Stimulated activated CD4-positive, alpha-beta T cell treated with anti-CD3 and anti-CD28 coated beads, Interleukin-12 subunit alpha, Interleukin-12 subunit beta, amount 100 ng/mL, for 4 hours (primary cell): ENCODE measurements around the gene NOX5.
"Not testable (repeated sequence)": the region's sequence is repeated elsewhere in the genome, so short reads cannot be mapped to it uniquely, and the experiment has no call there.

ENCODE experiments used
- DNase-seq: peaks from one replicate; pipeline ENCODE4 v3.0.0-alpha.2; 2020

The NOX5 gene, protein sequence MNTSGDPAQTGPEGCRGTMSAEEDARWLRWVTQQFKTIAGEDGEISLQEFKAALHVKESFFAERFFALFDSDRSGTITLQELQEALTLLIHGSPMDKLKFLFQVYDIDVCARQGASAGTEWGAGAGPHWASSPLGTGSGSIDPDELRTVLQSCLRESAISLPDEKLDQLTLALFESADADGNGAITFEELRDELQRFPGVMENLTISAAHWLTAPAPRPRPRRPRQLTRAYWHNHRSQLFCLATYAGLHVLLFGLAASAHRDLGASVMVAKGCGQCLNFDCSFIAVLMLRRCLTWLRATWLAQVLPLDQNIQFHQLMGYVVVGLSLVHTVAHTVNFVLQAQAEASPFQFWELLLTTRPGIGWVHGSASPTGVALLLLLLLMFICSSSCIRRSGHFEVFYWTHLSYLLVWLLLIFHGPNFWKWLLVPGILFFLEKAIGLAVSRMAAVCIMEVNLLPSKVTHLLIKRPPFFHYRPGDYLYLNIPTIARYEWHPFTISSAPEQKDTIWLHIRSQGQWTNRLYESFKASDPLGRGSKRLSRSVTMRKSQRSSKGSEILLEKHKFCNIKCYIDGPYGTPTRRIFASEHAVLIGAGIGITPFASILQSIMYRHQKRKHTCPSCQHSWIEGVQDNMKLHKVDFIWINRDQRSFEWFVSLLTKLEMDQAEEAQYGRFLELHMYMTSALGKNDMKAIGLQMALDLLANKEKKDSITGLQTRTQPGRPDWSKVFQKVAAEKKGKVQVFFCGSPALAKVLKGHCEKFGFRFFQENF

DNA sequence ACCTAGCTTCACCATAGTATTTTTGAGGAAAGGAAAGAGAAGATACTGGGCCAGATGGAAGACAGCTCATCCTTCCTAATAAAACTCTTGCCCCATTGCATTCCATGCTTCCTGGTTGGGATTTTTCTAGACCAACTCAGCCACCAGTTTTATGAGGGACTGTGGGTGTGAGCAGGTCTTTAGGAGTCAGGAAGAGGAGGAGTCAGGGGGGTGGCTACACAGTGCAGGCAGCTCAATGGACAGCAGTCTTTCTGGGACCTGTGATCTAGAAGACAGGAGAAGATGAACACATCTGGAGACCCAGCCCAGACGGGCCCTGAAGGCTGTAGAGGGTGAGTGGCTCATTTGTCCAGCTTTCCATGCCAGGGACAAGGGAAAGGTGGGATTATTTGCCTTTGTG lies at the start of gene NOX5:
Gene NOX5, plus strand, starts transcription at position 242 of the 400 bp plus-strand sequence. Its CDS starts 41 bp downstream, at position 283.
- no peak for DNase-seq

- no peak for DNase-seq
These were observed 47.5 kb upstream of the NOX5 start for GRCh38 chr15:68966996-68967395.

- DNase-seq = no peak
These were observed 46.5 kb upstream of the NOX5 start for GRCh38 chr15:68967948-68968347.

GRCh38 chr15:68969298-68969697 lies 45.2 kb upstream of the NOX5 start:
- no peak for DNase-seq

GRCh38 chr15:68972201-68973065 lies 42.1 kb upstream of the NOX5 start:
- no peak for DNase-seq

DNA sequence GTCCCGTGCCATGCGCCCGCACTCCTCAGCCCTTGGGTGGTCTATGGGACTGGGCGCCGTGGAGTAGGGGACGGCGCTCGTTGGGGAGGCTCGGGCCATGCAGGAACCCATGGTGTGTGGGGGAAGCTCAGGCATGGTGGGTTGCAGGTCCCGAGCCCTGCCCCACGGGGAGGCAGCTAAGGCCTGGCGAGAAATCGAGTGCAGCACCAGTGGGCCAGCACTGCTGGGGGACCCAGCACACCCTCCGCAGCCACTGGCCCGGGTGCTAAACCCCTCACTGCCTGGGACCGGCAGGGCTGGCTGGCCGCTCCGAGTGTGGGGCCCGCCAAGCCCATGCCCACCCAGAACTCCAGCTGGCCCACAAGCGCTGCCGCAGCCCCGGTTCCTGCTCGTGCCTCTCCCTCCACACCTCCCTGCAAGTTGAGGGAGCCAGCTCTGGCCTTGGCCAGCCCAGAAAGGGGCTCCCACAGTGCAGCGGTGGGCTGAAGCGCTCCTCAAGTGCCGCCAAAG lies 38.8 kb upstream of the NOX5 start:
- not testable (repeated sequence) for DNase-seq

DNA sequence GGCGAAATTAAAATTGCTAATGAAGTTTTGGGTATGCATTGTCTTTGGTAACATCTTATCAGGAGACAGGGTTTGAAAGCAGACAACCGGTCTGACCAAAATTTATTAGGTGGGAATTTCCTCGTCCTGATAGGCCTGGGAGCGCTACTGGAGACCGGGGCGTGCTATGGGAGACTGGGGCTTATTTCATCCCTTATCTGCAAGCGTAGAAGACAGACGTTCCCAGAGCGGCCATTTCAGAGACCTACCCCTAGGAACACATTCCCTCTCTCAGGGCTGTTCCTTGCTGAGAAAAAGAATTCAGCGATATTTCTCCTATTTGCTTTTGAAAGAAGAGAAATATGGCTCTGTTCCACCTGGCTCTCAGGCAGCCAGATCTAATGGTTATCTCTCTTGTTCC lies 37.1 kb upstream of the NOX5 start:
- DNase-seq = not testable (repeated sequence)

GRCh38 chr15:68979006-68979405 lies 35.5 kb upstream of the NOX5 start:
- DNase-seq = no peak

GRCh38 chr15:68979816-68980215 lies 34.7 kb upstream of the NOX5 start:
- DNase-seq = no peak

DNA sequence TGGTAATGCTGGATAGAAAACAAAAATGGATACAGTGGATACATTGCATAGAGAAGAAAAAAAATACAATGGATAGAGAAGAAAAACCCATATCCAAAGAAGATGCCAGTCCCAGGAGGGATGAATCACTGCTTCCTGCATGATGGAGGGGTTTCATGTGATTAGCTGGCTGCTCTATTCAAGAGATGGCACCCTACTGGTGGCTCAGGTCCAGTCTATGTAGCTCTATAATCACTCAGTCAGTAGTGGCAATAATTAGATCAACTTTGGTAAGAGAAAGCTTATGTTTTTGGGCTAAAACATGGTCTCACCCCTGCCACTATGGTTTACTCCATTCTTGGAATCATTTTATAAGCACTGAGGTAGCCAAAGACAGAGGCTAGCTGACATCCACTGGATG lies 33.7 kb upstream of the NOX5 start:
- DNase-seq = no peak

- no peak for DNase-seq
These were observed 32.6 kb upstream of the NOX5 start for GRCh38 chr15:68981941-68982340.

- DNase-seq = no peak
These were observed 31.4 kb upstream of the NOX5 start for GRCh38 chr15:68982976-68983563.

DNA sequence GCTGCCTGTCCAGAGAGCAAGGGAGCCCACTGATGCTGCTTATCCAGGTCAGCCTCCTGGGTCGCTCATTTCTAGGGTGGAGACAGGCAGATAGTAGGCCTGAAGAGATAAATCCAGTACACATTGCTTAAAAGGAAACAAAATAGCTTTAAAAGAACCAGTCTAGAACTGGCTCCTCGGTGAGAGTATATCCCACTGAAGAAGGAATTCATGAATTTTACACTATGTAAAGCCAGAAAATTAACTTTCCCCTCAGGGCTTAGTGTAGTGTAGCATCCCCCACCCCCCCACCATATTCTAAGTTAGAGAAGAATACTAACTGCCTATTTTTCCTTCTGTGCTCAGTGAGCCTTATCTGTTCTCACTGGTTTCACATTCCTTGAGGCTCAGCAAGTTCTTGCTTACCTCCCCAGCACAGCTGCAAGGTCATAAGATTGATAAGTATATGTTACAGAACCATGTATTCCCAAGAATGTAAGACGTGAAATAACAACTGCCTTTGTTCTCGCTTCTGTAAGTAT lies 30.5 kb upstream of the NOX5 start:
- DNase-seq = no peak

GRCh38 chr15:68984586-68984985 lies 29.9 kb upstream of the NOX5 start:
- DNase-seq = no peak

DNA sequence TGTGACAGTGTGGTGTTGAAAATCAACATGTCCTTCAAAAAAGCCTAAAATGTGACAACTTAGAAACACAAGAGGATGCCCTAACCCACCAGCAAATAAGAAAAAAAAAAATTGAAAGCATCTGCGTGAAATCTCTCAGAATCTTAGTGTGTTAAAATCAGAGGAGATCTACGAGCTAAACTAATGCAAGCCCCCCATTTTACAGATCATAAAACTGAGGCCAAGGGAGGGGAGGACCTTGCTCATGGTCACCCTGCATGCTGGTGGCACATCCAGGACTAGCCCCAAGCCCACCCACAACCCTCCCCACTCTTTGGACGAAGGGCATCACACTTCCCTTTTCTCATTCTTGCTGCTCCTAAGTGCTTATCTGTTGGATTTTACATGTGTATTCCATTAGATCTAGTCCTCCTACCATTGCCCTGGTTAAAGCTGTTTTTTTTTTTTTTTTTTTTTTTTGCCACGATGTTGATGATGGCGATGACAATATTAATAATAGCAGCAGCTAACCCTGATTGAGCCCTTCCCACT lies 29.1 kb upstream of the NOX5 start:
- no peak for DNase-seq

DNA sequence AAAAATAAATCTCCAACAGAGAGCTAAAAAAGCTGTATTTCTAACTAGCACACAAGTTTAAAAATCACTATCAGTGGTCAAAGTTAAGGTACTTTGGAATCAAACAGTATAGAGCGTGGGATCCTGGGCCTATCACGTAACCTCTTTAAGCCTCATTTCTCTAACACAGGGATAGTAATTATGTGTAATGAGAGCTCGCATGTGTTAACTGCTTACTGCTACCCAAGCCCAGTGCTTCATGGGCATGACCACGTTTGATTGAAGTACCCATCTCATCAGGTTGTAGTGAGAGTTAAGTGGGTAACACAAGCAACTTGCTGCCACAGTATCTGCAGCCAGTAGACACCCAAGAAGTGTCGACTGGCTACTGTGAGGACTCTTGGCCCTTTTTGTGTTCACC lies 28.2 kb upstream of the NOX5 start:
- DNase-seq = no peak

- DNase-seq = no peak
These were observed 27.4 kb upstream of the NOX5 start for GRCh38 chr15:68987120-68987519.

DNA sequence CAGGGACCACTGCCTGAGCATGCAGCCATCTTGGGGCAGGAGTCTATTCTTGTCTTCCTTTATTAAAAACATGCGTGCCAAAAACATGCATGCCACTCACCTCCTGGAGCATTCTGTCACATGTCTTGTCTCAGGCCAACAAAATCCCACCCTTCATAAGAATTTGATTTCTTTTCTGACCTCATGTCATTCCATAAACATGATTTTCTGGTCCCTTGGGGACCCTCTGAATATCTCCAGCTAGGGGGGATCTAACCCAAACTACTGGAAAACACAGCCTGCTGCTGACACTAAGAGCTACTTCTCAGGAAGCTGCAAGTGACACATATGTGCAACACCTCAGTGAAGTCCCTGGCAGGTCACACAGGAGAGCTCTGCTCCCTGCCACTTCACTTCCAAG lies 26.8 kb upstream of the NOX5 start:
- no peak for DNase-seq

DNA sequence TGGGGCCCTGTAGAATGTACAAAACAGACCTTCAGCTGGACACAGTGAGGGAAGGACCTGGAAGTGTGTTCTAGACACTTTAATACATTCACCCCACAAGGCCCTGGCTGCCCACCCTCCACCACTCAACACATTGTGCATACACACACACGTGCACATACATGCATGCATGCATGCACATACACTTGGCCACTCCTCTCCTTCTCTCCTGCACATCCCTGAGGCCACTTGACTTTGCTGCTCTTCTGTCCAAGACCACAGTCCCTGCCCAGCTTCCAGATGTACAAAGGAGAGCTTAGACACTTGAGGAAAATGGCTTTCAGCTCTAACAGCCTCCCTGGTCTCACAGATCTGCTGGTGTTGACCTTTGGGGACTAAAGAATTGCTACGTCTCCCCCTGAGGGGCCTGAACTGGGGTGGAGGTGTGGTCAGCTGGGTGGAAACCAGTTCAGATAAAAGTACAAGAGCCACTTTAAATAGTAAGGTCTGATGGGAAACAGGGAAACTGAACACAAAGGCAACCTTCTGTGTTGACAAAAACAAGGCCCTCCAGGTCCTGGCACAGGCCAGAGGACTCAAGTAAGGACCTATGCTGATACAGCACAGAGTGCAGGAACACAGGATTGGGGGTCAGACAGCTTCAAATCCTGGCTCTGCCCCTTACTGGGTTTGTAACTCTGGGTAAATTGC lies 24.8 kb upstream of the NOX5 start:
- no peak for DNase-seq

DNA sequence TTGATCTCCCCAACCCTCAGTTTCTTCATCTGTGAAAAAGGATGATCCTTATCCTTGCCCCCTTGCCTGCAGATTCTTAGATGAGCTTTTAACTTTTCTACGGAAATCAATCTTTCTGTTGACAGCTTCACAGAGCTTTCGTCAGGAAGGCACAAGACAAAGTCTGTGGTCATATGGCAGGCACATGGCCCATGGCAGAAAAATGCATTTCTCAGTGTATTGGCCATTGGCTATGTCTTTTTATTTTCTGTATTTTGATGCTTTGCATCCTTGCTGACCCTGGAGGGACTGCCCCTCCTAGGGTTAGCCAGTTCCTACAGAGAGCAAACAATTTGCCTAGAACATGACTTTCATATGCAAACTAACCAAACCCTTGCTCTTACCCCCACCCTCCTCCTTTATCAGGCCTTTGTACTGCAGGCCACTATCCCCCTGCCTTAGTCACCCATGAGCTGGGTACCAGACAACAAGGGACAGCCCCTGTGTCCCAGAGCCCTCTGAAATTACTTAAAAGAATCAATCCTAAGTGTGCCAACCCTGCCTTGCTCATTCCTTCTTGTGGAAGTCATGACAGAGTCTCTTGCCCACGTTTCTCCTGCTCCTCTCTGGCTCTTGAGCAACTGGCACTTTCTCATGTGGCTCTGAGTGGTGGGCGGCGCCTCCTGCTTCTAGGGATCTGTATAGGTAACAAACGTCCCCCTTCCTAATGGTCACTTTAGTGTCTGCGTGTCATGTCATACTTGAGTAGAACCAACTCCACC lies 24.1 kb upstream of the NOX5 start:
- DNase-seq = no peak
